ENCODE results near the gene GPR55. TPM values are rescaled to one million over a fixed set of nuclear protein-coding genes. Genes with fewer than 3 reads are reported as not detected.
"Not testable (repeated sequence)": the region's sequence is repeated elsewhere in the genome, so short reads cannot be mapped to it uniquely, and the experiment has no call there.

GPR55 gene, protein sequence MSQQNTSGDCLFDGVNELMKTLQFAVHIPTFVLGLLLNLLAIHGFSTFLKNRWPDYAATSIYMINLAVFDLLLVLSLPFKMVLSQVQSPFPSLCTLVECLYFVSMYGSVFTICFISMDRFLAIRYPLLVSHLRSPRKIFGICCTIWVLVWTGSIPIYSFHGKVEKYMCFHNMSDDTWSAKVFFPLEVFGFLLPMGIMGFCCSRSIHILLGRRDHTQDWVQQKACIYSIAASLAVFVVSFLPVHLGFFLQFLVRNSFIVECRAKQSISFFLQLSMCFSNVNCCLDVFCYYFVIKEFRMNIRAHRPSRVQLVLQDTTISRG
- under 0.01 TPM in 1 of 2 replicates, not detected in the other for total RNA-seq (2012; rRNA removed)

DNA sequence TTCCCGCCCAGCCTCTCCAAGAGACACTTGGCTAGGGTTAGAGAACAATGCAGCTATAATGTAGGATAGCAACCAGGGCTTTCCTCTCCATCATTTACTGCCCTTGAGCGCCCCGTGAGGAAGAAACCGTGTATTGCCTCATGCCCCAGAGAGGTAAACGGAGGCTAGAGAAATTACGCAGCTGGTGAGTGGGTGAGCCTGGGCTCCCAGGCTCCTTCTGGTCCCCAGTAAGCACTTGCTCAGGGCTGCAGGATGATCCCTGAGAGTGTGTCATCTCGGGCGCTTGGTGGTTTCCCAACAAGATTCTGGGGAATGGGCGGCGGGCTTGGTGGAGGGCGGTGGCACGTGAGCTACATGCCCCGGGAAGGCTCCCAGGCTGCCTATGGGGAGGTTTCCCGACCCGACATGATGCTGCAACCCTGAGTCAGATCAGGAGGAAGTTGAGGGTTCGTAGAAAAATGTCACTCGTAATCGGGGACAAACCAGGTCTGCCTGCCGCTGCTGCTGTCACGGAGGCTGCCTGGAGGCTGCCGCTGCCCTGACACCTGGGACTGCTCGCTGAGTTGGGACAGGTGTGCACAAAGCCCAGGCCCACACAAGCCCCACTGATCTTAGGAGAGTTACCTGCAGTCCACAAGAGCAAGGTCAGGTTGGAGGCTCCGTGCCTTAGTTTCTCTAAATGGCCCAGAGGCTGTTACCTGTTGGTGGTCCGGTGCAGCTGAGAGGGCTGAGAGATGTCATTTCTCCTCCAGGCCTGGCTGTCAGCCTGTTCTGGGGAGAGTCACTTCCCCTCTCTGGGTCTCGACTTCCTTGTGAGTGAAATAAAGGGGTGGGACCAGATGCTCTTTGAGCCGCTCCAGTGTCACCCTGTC is at the start of gene GPR55:
GPR55 (minus strand) TSS at position 773 of the 872 bp plus-strand sequence. CDS start 14,280 bp downstream, outside the sequence.
- Histone ChIP-seq H3K4me3 (ENCODE audit: low read length) (no peak within 1 kb of the TSS), H3K36me3 (ENCODE audit: insufficient read depth, low read length) (no peaks in the 10 kb centered on the region), H3K27me3 (ENCODE audit: control insufficient read depth, insufficient read depth, low read length) (peaks cover 47% of the 10 kb centered on the region), H3K9me3 (replicated peaks; ENCODE audit: low read length) (no peaks in the 10 kb centered on the region), H3K9ac (ENCODE audit: low read depth, low read length) (no peak within 1 kb of the TSS), H3K4me2 (ENCODE audit: low read length) (no peak within 1 kb of the TSS), H3K4me1 (ENCODE audit: control insufficient read depth, insufficient read depth, low read length) (no peaks in the 10 kb centered on the region)

- Histone ChIP-seq H3K4me1 (ENCODE audit: control insufficient read depth, insufficient read depth, low read length) (peaks cover 9% of the 10 kb centered on the region), H3K36me3 (ENCODE audit: insufficient read depth, low read length) (no peaks in the 10 kb centered on the region), H3K9ac (ENCODE audit: low read depth, low read length) (no peak overlapping the region), H3K9me3 (replicated peaks; ENCODE audit: low read length) (no peaks in the 10 kb centered on the region), H3K4me3 (ENCODE audit: low read length) (no peak overlapping the region), H3K27me3 (ENCODE audit: control insufficient read depth, insufficient read depth, low read length) (peaks cover 10% of the 10 kb centered on the region), H3K4me2 (ENCODE audit: low read length) (no peak overlapping the region)
Measured at GRCh38 chr2:230974096-230974913, 49.3 kb upstream of the GPR55 start.

DNA sequence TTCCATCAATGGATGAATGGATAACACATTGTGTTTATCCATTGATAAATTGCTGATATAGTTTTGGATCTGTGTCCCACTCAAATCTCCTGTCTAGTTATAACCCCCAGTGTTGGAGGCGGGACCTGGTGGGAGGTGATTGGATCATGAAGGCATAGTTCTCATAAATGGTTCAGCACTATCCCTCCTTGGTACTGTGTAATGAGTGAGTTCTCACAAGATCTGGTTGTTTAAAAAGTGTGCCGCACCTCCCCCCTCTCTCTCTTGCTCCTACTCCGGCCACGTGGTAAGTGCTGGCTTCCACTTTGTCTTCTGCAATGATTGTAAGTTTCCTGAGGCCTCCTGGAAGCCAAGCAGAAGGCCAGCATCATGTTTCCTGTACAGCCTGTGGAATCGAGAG is 47.0 kb upstream of the GPR55 start:
- no peaks in the 10 kb centered on the region for H3K9me3 ChIP-seq (replicated peaks; ENCODE audit: low read length)
- H3K4me2 ChIP-seq (ENCODE audit: low read length), result no peak overlapping the region
- H3K4me3 ChIP-seq (ENCODE audit: low read length), result no peak overlapping the region
- H3K9ac ChIP-seq (ENCODE audit: low read depth, low read length), result no peak overlapping the region
- H3K4me1 ChIP-seq (ENCODE audit: control insufficient read depth, insufficient read depth, low read length), result peaks cover 12% of the 10 kb centered on the region
- peaks cover 7% of the 10 kb centered on the region for H3K27me3 ChIP-seq (ENCODE audit: control insufficient read depth, insufficient read depth, low read length)
- no peaks in the 10 kb centered on the region for H3K36me3 ChIP-seq (ENCODE audit: insufficient read depth, low read length)

DNA sequence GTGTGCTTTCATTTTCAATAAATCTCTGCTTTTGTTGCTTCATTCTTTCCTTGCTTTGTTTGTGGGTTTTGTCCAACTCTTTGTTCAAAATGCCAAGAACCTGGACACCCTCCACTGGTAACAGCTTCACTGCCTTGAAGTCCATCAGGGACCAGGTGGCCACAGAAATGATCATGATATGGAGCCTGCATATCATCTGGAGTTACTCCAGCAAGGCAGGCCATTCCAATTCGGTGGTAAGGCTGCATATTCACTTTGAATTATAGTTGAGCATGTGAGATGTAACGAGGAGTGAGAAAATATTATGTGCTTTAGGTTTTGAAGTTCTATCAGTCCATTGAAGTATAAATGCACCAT is 44.6 kb upstream of the GPR55 start:
- Histone ChIP-seq H3K27me3 (ENCODE audit: control insufficient read depth, insufficient read depth, low read length) (no peaks in the 10 kb centered on the region), H3K9ac (ENCODE audit: low read depth, low read length) (no peak overlapping the region), H3K9me3 (replicated peaks; ENCODE audit: low read length) (no peaks in the 10 kb centered on the region), H3K4me3 (ENCODE audit: low read length) (no peak overlapping the region), H3K4me2 (ENCODE audit: low read length) (no peak overlapping the region), H3K4me1 (ENCODE audit: control insufficient read depth, insufficient read depth, low read length) (peaks cover 11% of the 10 kb centered on the region), H3K36me3 (ENCODE audit: insufficient read depth, low read length) (no peaks in the 10 kb centered on the region)

- Histone ChIP-seq H3K36me3 (ENCODE audit: insufficient read depth, low read length) (no peaks in the 10 kb centered on the region), H3K4me2 (ENCODE audit: low read length) (peak overlapping the region; percentile 54), H3K9ac (ENCODE audit: low read depth, low read length) (no peak overlapping the region), H3K4me3 (ENCODE audit: low read length) (no peak overlapping the region), H3K27me3 (ENCODE audit: control insufficient read depth, insufficient read depth, low read length) (no peaks in the 10 kb centered on the region), H3K9me3 (replicated peaks; ENCODE audit: low read length) (no peaks in the 10 kb centered on the region), H3K4me1 (ENCODE audit: control insufficient read depth, insufficient read depth, low read length) (peaks cover 7% of the 10 kb centered on the region)
Measured at GRCh38 chr2:230968921-230969658, 44.0 kb upstream of the GPR55 start.

- H3K36me3 ChIP-seq (ENCODE audit: insufficient read depth, low read length); H3K9me3 ChIP-seq (replicated peaks; ENCODE audit: low read length); H3K4me1 ChIP-seq (ENCODE audit: control insufficient read depth, insufficient read depth, low read length); H3K9ac ChIP-seq (ENCODE audit: low read depth, low read length); H3K4me2 ChIP-seq (ENCODE audit: low read length); H3K27me3 ChIP-seq (ENCODE audit: control insufficient read depth, insufficient read depth, low read length); H3K4me3 ChIP-seq (ENCODE audit: low read length): not testable (repeated sequence)
Measured at GRCh38 chr2:230968314-230968713, 43.3 kb upstream of the GPR55 start.

DNA sequence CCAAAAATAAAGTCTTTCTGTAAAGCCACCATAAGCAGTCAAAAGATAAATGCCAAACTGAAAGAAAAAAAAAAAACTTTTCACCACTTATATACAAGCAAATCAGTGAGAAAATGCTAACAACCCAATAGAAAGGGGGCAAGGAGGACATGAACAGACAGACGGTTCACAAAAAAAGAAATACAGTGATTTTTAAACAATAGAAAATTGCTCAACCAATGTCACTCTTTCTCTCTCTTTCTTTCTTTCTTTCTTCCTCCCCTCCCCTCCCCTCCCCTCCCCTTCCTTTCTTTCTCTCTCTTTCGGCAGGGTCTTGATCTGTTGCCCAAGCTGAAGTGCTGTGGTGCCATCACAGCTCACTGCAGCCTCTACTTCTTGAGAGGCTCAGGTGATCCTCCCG is 42.1 kb upstream of the GPR55 start:
- H3K4me1 ChIP-seq (ENCODE audit: control insufficient read depth, insufficient read depth, low read length), result peaks cover 3% of the 10 kb centered on the region
- H3K4me2 ChIP-seq (ENCODE audit: low read length), result no peak overlapping the region
- peaks cover 3% of the 10 kb centered on the region for H3K27me3 ChIP-seq (ENCODE audit: control insufficient read depth, insufficient read depth, low read length)
- H3K4me3 ChIP-seq (ENCODE audit: low read length), result no peak overlapping the region
- H3K36me3 ChIP-seq (ENCODE audit: insufficient read depth, low read length), result no peaks in the 10 kb centered on the region
- H3K9me3 ChIP-seq (replicated peaks; ENCODE audit: low read length), result no peaks in the 10 kb centered on the region
- no peak overlapping the region for H3K9ac ChIP-seq (ENCODE audit: low read depth, low read length)

- peaks cover 21% of the 10 kb centered on the region for H3K27me3 ChIP-seq (ENCODE audit: control insufficient read depth, insufficient read depth, low read length)
- no peak overlapping the region for H3K4me2 ChIP-seq (ENCODE audit: low read length)
- no peaks in the 10 kb centered on the region for H3K9me3 ChIP-seq (replicated peaks; ENCODE audit: low read length)
- no peak overlapping the region for H3K4me3 ChIP-seq (ENCODE audit: low read length)
- H3K4me1 ChIP-seq (ENCODE audit: control insufficient read depth, insufficient read depth, low read length), result peaks cover 3% of the 10 kb centered on the region
- H3K9ac ChIP-seq (ENCODE audit: low read depth, low read length), result no peak overlapping the region
- H3K36me3 ChIP-seq (ENCODE audit: insufficient read depth, low read length), result no peaks in the 10 kb centered on the region
Measured at GRCh38 chr2:230964136-230964730, 39.2 kb upstream of the GPR55 start.

GRCh38 chr2:230961091-230961491 is 36.0 kb upstream of the GPR55 start:
- Histone ChIP-seq H3K9me3 (replicated peaks; ENCODE audit: low read length) (no peaks in the 10 kb centered on the region), H3K4me3 (ENCODE audit: low read length) (no peak overlapping the region), H3K4me2 (ENCODE audit: low read length) (no peak overlapping the region), H3K36me3 (ENCODE audit: insufficient read depth, low read length) (no peaks in the 10 kb centered on the region), H3K9ac (ENCODE audit: low read depth, low read length) (no peak overlapping the region), H3K27me3 (ENCODE audit: control insufficient read depth, insufficient read depth, low read length) (peaks cover 29% of the 10 kb centered on the region), H3K4me1 (ENCODE audit: control insufficient read depth, insufficient read depth, low read length) (no peaks in the 10 kb centered on the region)

DNA sequence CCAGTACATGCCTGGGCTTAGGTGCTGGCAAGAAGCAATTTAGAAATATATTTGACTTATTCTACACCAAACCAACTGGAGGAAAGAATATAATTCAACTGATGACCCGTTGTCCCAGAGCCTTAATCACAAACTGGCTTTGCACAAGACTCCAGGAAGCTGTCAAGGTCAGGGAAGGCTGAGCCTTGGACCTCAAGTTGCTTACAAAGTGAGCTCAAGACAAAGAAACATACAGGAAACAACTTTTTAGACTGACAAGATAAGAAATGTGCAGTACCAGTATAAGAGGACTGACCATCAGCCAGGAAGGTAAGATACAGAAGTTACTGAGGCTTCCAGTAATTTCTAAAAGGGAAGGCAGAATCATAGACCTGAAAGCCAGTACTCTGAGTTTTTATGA is 35.0 kb upstream of the GPR55 start:
- Histone ChIP-seq H3K27me3 (ENCODE audit: control insufficient read depth, insufficient read depth, low read length) (peaks cover 33% of the 10 kb centered on the region), H3K4me3 (ENCODE audit: low read length) (no peak overlapping the region), H3K9ac (ENCODE audit: low read depth, low read length) (no peak overlapping the region), H3K9me3 (replicated peaks; ENCODE audit: low read length) (no peaks in the 10 kb centered on the region), H3K4me2 (ENCODE audit: low read length) (no peak overlapping the region), H3K4me1 (ENCODE audit: control insufficient read depth, insufficient read depth, low read length) (no peaks in the 10 kb centered on the region), H3K36me3 (ENCODE audit: insufficient read depth, low read length) (no peaks in the 10 kb centered on the region)

Measured in skeletal muscle satellite cell (primary cell).